Caco-2 (cell line): Measurements from ENCODE around the gene TMEM218. TPM values are rescaled to one million over a fixed set of nuclear protein-coding genes. Genes with fewer than 3 reads are reported as not detected.

Experiments used
- BruUV-seq: library from RNA; stranded (reverse); fragments of 400-500 nt; replicated peaks from 2 replicates; lab custom pipeline; 2021; lab: Mats Ljungman, UMichigan
- CTCF ChIA-PET: fragments of 300-600 bp; sonication (Branson Sonifier 250); formaldehyde crosslinking; loops from one replicate; lab custom pipeline; 2022; ENCODE audit warnings: antibody characterized with exemption; lab: Charles Lee
- POLR2A ChIA-PET: fragments of 300-600 bp; sonication (Branson Sonifier 250); formaldehyde crosslinking; loops from one replicate; lab custom pipeline; 2022; ENCODE audit warnings: antibody characterized with exemption; lab: Charles Lee
- DNase-seq, 2 experiments: peaks; one replicate each; pipeline versions ENCODE4 v3.0.0 to v3.0.0-alpha.2; 2020 to 2022
- H3K27me3 ChIP-seq: replicated peaks from 2 replicates; pipeline ENCODE4 v1.6.0; 2011; ENCODE audit warnings: low read length; ENCODE audit not compliant: control insufficient read depth, insufficient read depth
- H3K36me3 ChIP-seq: 2 replicates; pipeline ENCODE4 v1.5.1; 2011; ENCODE audit warnings: low read length; ENCODE audit not compliant: control insufficient read depth, insufficient read depth
- H3K4me1 ChIP-seq: fragments of 250-450 bp; sonication (Bioruptor Pico); 2 replicates; pipeline ENCODE4 v1.5.1; 2020; ENCODE audit warnings: mild to moderate bottlenecking
- H3K4me3 ChIP-seq: 2 replicates; pipeline ENCODE4 v1.5.1; 2011; ENCODE audit warnings: low read depth, mild to moderate bottlenecking, control low read depth, low read length
- H3K9me3 ChIP-seq: fragments of 250-450 bp; sonication (Bioruptor Pico); 2 replicates; pipeline ENCODE4 v1.5.1; 2020; ENCODE audit warnings: mild to moderate bottlenecking, moderate library complexity
- H3K27ac Mint-ChIP-seq: one replicate; pipeline ENCODE4 v1.8.0; 2022; ENCODE audit warnings: mixed read lengths; ENCODE audit not compliant: unreplicated experiment
- H3K27me3 Mint-ChIP-seq: one replicate; pipeline ENCODE4 v1.8.0; 2022; ENCODE audit warnings: mixed read lengths; ENCODE audit not compliant: insufficient read depth, unreplicated experiment
- H3K36me3 Mint-ChIP-seq: one replicate; pipeline ENCODE4 v1.8.0; 2022; ENCODE audit warnings: mild to moderate bottlenecking, mixed read lengths; ENCODE audit not compliant: insufficient read depth, unreplicated experiment
- H3K4me1 Mint-ChIP-seq: one replicate; pipeline ENCODE4 v1.8.0; 2022; ENCODE audit warnings: low read depth, mixed read lengths; ENCODE audit not compliant: unreplicated experiment
- H3K4me3 Mint-ChIP-seq: one replicate; pipeline ENCODE4 v1.8.0; 2022; ENCODE audit warnings: mild to moderate bottlenecking, moderate library complexity, mixed read lengths; ENCODE audit not compliant: unreplicated experiment
- H3K9me3 Mint-ChIP-seq: one replicate; pipeline ENCODE4 v1.8.0; 2022; ENCODE audit warnings: mixed read lengths; ENCODE audit not compliant: unreplicated experiment
- CTCF ChIP-seq, 2 experiments: fragments of 200-600 bp in 1 of 2; IDR thresholded peaks; 1 replicate in 1 of 2; 2 replicates in 1 of 2; pipeline versions ENCODE4 v1.5.1 to v1.8.0; 2011 to 2022; ENCODE audit warnings: antibody characterized with exemption in 1 of 2, control low read depth in 1 of 2, inconsistent platforms in 1 of 2, low read depth in 1 of 2, low read length in 1 of 2, mild to moderate bottlenecking in 1 of 2, moderate library complexity in 1 of 2; ENCODE audit not compliant: insufficient read depth in 1 of 2, severe bottlenecking in 1 of 2, unreplicated experiment in 1 of 2
- intact Hi-C: fragments of 100-400 bp; cut with micrococcal nuclease; formaldehyde crosslinking; loops from one replicate; pipeline ENCODE4 v1.10.0; 2022; ENCODE audit not compliant: unreplicated experiment
- total RNA-seq: library from RNA; stranded (reverse); gene quantifications from 2 replicates; pipeline ENCODE4 v1.2.3, GENCODE V29; 2022

Gene TMEM218
- total RNA-seq, 1 experiment from 2014 or later = 20.3 TPM

GRCh38 chr11:125110506-125110905 is 920 bp downstream of the TMEM218 start:
- Mint-ChIP-seq H3K9me3 (peaks cover 24% of the 10 kb centered on the region), H3K4me3 (peak overlapping the region; percentile 88), H3K27me3 (no peaks in the 10 kb centered on the region), H3K4me1 (peaks cover 4% of the 10 kb centered on the region), H3K27ac (peak overlapping the region; percentile 90), H3K36me3 (peaks cover 20% of the 10 kb centered on the region)
- BruUV-seq = no TSS peak
- Histone ChIP-seq H3K4me3 (peak overlapping the region; percentile 50), H3K4me1 (peaks cover 6% of the 10 kb centered on the region; the same call in 1 of the 2 replicates), H3K9me3 (0 out of 2 replicates have a peak, but pooled peaks cover 4% of the 10 kb centered on the region), H3K36me3 (no peaks in the 10 kb centered on the region), H3K27me3 (no peaks in the 10 kb centered on the region)
- DNase-seq = no peak
- ChIA-PET CTCF (interaction anchor here (0.5 to 1.9 kb wide), 7 partner anchors 14 to 235 kb away, joined by 3 to 20 read pairs (median 3); no protein-coding TSS in a partner anchor), POLR2A (interaction anchor here (0.6 to 2.0 kb wide), 5 partner anchors 13 to 777 kb away, joined by 4 to 21 read pairs (median 11); partner anchors contain the start of gene HYLS1)
- TF ChIP-seq CTCF (IDR thresholded peaks at IDR 0.05; ENCODE audit: insufficient read depth in 1 of 2, low read depth in 1 of 2, low read length in 1 of 2, severe bottlenecking in 1 of 2, unreplicated experiment in 1 of 2) = no peak
- intact Hi-C loops = loop anchor here (2.0 kb wide), 1 partner anchor 48 kb away; the partner anchor contains the start of gene SLC37A2

- no peak for DNase-seq
- no peak overlapping the region for H3K27ac Mint-ChIP-seq
- ChIA-PET CTCF (no interaction called here), POLR2A (no interaction called here)
- peaks cover 20% of the 10 kb centered on the region for H3K36me3 Mint-ChIP-seq
- Histone ChIP-seq H3K9me3 (0 out of 2 replicates have a peak, but pooled peaks cover 4% of the 10 kb centered on the region), H3K36me3 (no peaks in the 10 kb centered on the region), H3K27me3 (no peaks in the 10 kb centered on the region), H3K4me1 (peaks cover 6% of the 10 kb centered on the region; the same call in 1 of the 2 replicates), H3K4me3 (no peak overlapping the region)
- H3K4me1 Mint-ChIP-seq = peaks cover 7% of the 10 kb centered on the region
- TF ChIP-seq CTCF (IDR thresholded peaks at IDR 0.05; ENCODE audit: insufficient read depth in 1 of 2, low read depth in 1 of 2, low read length in 1 of 2, severe bottlenecking in 1 of 2, unreplicated experiment in 1 of 2) = no peak
- no peak overlapping the region for H3K4me3 Mint-ChIP-seq
- peaks cover 15% of the 10 kb centered on the region for H3K9me3 Mint-ChIP-seq
- H3K27me3 Mint-ChIP-seq = no peaks in the 10 kb centered on the region
- intact Hi-C loops = no loop called here
- no TSS peak for BruUV-seq
Observed at GRCh38 chr11:125108469-125108868, 3.0 kb downstream of the TMEM218 start.

- Mint-ChIP-seq H3K27ac (no peak overlapping the region), H3K36me3 (no peaks in the 10 kb centered on the region)
- CTCF ChIA-PET = no interaction called here
Observed at GRCh38 chr11:125105926-125106325, 5.5 kb downstream of the TMEM218 start.

More at GRCh38 chr11:125105926-125106325, 5.5 kb downstream of the TMEM218 start:
- Histone ChIP-seq H3K36me3 (no peaks in the 10 kb centered on the region), H3K4me3 (no peak overlapping the region), H3K9me3 (no peaks in the 10 kb centered on the region), H3K4me1 (peaks cover 6% of the 10 kb centered on the region; the same call in 1 of the 2 replicates), H3K27me3 (no peaks in the 10 kb centered on the region)
- no TSS peak for BruUV-seq
- H3K4me3 Mint-ChIP-seq = no peak overlapping the region
- peaks cover 7% of the 10 kb centered on the region for H3K4me1 Mint-ChIP-seq
- intact Hi-C loops = no loop called here
- H3K9me3 Mint-ChIP-seq = no peaks in the 10 kb centered on the region
- no peaks in the 10 kb centered on the region for H3K27me3 Mint-ChIP-seq
- no peak for DNase-seq
- no peak for TF ChIP-seq CTCF (IDR thresholded peaks at IDR 0.05; ENCODE audit: insufficient read depth in 1 of 2, low read depth in 1 of 2, low read length in 1 of 2, severe bottlenecking in 1 of 2, unreplicated experiment in 1 of 2)
- POLR2A ChIA-PET = no interaction called here
